GM12878 (cell line): Measurements from ENCODE around the gene OR6M1. TPM values are rescaled to one million over a fixed set of nuclear protein-coding genes. Genes with fewer than 3 reads are reported as not detected.

Experiments used
- ATAC-seq: fragments of 200-7000 bp; cut with Tn5 transposase; 3 replicates; pipeline ENCODE4 v1.9.1; 2020; ENCODE audit warnings: mild to moderate bottlenecking, moderate library complexity
- BruUV-seq: library from RNA; stranded (reverse); fragments of 400-500 nt; replicated peaks from 2 replicates; lab custom pipeline; 2021; lab: Mats Ljungman, UMichigan
- CTCF ChIA-PET: fragments of 300-600 bp; sonication (Branson Sonifier 250); formaldehyde crosslinking; extraction: SDS; loops from one replicate; lab custom pipeline; 2021; ENCODE audit warnings: inconsistent platforms; lab: Yijun Ruan, JAX
- POLR2A ChIA-PET: fragments of 350-600 bp; formaldehyde crosslinking; extraction: SDS; loops from one replicate; lab custom pipeline; 2021; ENCODE audit warnings: inconsistent platforms; lab: Charles Lee
- RAD21 ChIA-PET: fragments of 300-600 bp; sonication (Branson Sonifier 250); formaldehyde crosslinking; loops from one replicate; lab custom pipeline; 2023; ENCODE audit warnings: antibody characterized with exemption; ENCODE audit not compliant: unreplicated experiment; lab: Charles Lee
- SMC1A ChIA-PET: fragments of 300-600 bp; sonication (Branson Sonifier 250); formaldehyde crosslinking; loops from one replicate; lab custom pipeline; 2023; ENCODE audit not compliant: unreplicated experiment, uncharacterized antibody; lab: Charles Lee
- DNase-seq: peaks from one replicate; pipeline ENCODE4 v3.0.0-alpha.2; 2011; ENCODE audit warnings: low read depth, low spot score
- FAIRE-seq: peaks from 3 replicates; lab custom pipeline; 2011; peaks lifted over from hg19 to GRCh38; lab: Jason Lieb, UNC
- H2AFZ ChIP-seq: 2 replicates; pipeline ENCODE4 v1.6.0; 2011; ENCODE audit warnings: low read depth, low read length, control low read depth; ENCODE audit not compliant: control insufficient read depth
- H3K27ac ChIP-seq: 2 replicates; pipeline ENCODE4 v1.5.1; 2011; ENCODE audit warnings: control low read depth; ENCODE audit not compliant: control insufficient read depth, insufficient read depth
- H3K27me3 ChIP-seq, 2 experiments: replicated peaks in 1 of 2; 2 replicates each; pipeline versions ENCODE4 v1.6.0 to v1.6.1; 2011; ENCODE audit warnings: low read length in 1 of 2; ENCODE audit not compliant: control insufficient read depth in 2 of 2, insufficient read depth in 2 of 2
- H3K36me3 ChIP-seq, 2 experiments: 2 replicates each; pipeline ENCODE4 v1.5.1; 2011; ENCODE audit warnings: low read length in 1 of 2; ENCODE audit not compliant: control insufficient read depth in 2 of 2, insufficient read depth in 2 of 2
- H3K4me1 ChIP-seq: 2 replicates; pipeline ENCODE4 v1.6.1; 2011; ENCODE audit warnings: mild to moderate bottlenecking, low read length, moderate library complexity, mixed read lengths; ENCODE audit not compliant: control insufficient read depth, insufficient read depth
- H3K4me2 ChIP-seq: 2 replicates; pipeline ENCODE4 v1.6.0; 2011; ENCODE audit warnings: control low read depth; ENCODE audit not compliant: control insufficient read depth, insufficient read depth
- H3K4me3 ChIP-seq: fragments of 200-600 bp; sonication (generic); 2 replicates; pipeline ENCODE4 v1.5.1; 2016
- H3K79me2 ChIP-seq: 2 replicates; pipeline ENCODE4 v1.6.0; 2011; ENCODE audit warnings: low read length; ENCODE audit not compliant: control insufficient read depth, insufficient read depth
- H3K9ac ChIP-seq: 2 replicates; pipeline ENCODE4 v1.8.0; 2011; ENCODE audit warnings: low read length, control low read depth, mixed read lengths; ENCODE audit not compliant: control insufficient read depth, insufficient read depth
- H3K9me3 ChIP-seq: replicated peaks from 3 replicates; pipeline ENCODE4 v1.5.1; 2011; ENCODE audit warnings: mild to moderate bottlenecking, low read length; ENCODE audit not compliant: control insufficient read depth, insufficient read depth
- H4K20me1 ChIP-seq: 2 replicates; pipeline ENCODE4 v1.6.0; 2011; ENCODE audit not compliant: control insufficient read depth, insufficient read depth
- CHD2 ChIP-seq: IDR thresholded peaks from 2 replicates; pipeline ENCODE4 v1.6.1; 2011; ENCODE audit warnings: low read depth, low read length, improper control_type of control experiment, borderline replicate concordance
- EED ChIP-seq: sonication (generic); IDR thresholded peaks from 2 replicates; pipeline ENCODE4 v1.6.1; 2016; ENCODE audit warnings: antibody characterized with exemption, low read depth
- NR2F1 ChIP-seq: fragments of 450-650 bp; conservative IDR thresholded peaks from 2 replicates; pipeline ENCODE4 v1.6.1; 2017; ENCODE audit warnings: mild to moderate bottlenecking
- YBX1 ChIP-seq: fragments of 450-650 bp; IDR thresholded peaks from 2 replicates; pipeline ENCODE4 v1.6.1; 2016; ENCODE audit warnings: antibody characterized with exemption
- WGBS: methylation state at CpG from one replicate; pipeline ENCODE4 v1.1.6; 2016; ENCODE audit warnings: low lambda C conversion rate; ENCODE audit not compliant: insufficient replicate concordance, insufficient coverage; ENCODE audit errors: missing lambda C conversion rate; 5-methylcytosine and 5-hydroxymethylcytosine counted together
- in situ Hi-C: fragments of 300-500 bp; cut with MboI; formaldehyde crosslinking; loops from 9 replicates; pipeline ENCODE4 v1.14.3; 2018; ENCODE audit warnings: mixed read lengths
- intact Hi-C: fragments of 100-400 bp; cut with micrococcal nuclease; formaldehyde crosslinking; loops from one replicate; pipeline ENCODE4 v1.14.2; 2022; ENCODE audit not compliant: unreplicated experiment
- polyA plus RNA-seq, 11 experiments: library from polyadenylated mRNA; depleted of rRNA in 4 of 11; unstranded in 6 of 11; stranded (reverse) in 5 of 11; fragments of >200 nt; fragmentation: Nextera tagmentation in 4 of 11; fragmentation: Illumina TruSeq in 1 of 11; extraction: Ambion mirVana in 4 of 11; extraction: Trizol in 1 of 11; gene quantifications; 1 replicate in 1 of 11; 2 replicates in 10 of 11; pipeline versions ENCODE4 v1.2.1 to v1.2.3, GENCODE V29; 2011 to 2016; ENCODE audit warnings: inconsistent platforms in 2 of 11, missing spikeins in 2 of 11, low read depth in 1 of 11
- total RNA-seq, 4 experiments: library from RNA; depleted of rRNA in 3 of 4; stranded (reverse); fragments of >200 nt in 3 of 4; fragmentation: Illumina TruSeq in 1 of 4; extraction: Trizol in 1 of 4; gene quantifications; 2 replicates each; pipeline versions ENCODE4 v1.2.1 to v1.2.3, GENCODE V29; 2013 to 2021
- TF ChIP-seq, protein P1 (sequence below): fragments of 450-650 bp; IDR thresholded peaks from 2 replicates; pipeline ENCODE4 v1.6.1; 2017; ENCODE audit warnings: mild to moderate bottlenecking, low read depth, inconsistent platforms; ENCODE audit not compliant: poor library complexity, severe bottlenecking
- TF ChIP-seq, protein P2 (sequence below): fragments of 450-650 bp; conservative IDR thresholded peaks from 2 replicates; pipeline ENCODE4 v1.6.1; 2017; ENCODE audit warnings: mild to moderate bottlenecking, moderate library complexity

OR6M1 gene
- total and polyA plus RNA-seq, 10 of the 15 experiments (the other 5 are each of a cell fraction or from before 2014, with no cell fraction given) = not detected

DNA sequence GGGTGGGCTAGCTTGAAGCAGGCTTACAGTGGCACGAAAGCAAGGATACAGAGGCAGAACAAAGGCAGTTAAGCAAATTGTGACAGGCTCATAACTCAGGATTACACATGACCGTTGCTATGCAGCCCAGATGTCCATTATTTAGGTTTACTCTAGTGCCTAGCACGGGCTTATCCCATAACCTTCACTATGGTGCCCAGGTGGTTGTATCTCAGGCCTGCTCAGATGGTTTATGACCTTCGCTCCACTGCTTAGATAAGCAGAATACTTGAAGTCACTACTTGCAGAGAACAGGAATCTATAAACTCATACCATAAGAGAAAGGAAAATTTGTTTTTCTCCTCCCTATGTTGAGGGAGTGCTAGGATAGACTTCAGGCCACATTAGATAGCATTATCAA is 9.0 kb downstream of the OR6M1 start:
- CTCF ChIA-PET = no interaction called here
- Histone ChIP-seq H3K4me1 (no peaks in the 10 kb centered on the region), H3K9me3 (no peaks in the 10 kb centered on the region), H3K9ac (no peak overlapping the region), H3K4me2 (no peak overlapping the region), H4K20me1 (no peaks in the 10 kb centered on the region), H2AFZ (no peak overlapping the region), H3K27ac (no peak overlapping the region), H3K27me3 (no peaks in the 10 kb centered on the region), H3K4me3 (no peak overlapping the region), H3K36me3 (no peaks in the 10 kb centered on the region), H3K79me2 (no peaks in the 10 kb centered on the region)
- TF ChIP-seq EED (no peak), YBX1 (no peak), CHD2 (no peak), NR2F1 (no peak)
- TF ChIP-seq, protein P1, sequence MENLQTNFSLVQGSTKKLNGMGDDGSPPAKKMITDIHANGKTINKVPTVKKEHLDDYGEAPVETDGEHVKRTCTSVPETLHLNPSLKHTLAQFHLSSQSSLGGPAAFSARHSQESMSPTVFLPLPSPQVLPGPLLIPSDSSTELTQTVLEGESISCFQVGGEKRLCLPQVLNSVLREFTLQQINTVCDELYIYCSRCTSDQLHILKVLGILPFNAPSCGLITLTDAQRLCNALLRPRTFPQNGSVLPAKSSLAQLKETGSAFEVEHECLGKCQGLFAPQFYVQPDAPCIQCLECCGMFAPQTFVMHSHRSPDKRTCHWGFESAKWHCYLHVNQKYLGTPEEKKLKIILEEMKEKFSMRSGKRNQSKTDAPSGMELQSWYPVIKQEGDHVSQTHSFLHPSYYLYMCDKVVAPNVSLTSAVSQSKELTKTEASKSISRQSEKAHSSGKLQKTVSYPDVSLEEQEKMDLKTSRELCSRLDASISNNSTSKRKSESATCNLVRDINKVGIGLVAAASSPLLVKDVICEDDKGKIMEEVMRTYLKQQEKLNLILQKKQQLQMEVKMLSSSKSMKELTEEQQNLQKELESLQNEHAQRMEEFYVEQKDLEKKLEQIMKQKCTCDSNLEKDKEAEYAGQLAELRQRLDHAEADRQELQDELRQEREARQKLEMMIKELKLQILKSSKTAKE = no peak
- TF ChIP-seq, protein P2, sequence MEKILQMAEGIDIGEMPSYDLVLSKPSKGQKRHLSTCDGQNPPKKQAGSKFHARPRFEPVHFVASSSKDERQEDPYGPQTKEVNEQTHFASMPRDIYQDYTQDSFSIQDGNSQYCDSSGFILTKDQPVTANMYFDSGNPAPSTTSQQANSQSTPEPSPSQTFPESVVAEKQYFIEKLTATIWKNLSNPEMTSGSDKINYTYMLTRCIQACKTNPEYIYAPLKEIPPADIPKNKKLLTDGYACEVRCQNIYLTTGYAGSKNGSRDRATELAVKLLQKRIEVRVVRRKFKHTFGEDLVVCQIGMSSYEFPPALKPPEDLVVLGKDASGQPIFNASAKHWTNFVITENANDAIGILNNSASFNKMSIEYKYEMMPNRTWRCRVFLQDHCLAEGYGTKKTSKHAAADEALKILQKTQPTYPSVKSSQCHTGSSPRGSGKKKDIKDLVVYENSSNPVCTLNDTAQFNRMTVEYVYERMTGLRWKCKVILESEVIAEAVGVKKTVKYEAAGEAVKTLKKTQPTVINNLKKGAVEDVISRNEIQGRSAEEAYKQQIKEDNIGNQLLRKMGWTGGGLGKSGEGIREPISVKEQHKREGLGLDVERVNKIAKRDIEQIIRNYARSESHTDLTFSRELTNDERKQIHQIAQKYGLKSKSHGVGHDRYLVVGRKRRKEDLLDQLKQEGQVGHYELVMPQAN = no peak
- SMC1A ChIA-PET = no interaction called here
- DNase-seq (no peak), ATAC-seq (no peak), FAIRE-seq (no peak)
- RAD21 ChIA-PET = no interaction called here
- in situ Hi-C loops = no loop called here
- intact Hi-C loops = no loop called here
- POLR2A ChIA-PET = no interaction called here
- BruUV-seq = no TSS peak
- WGBS = 7% methylated on average over 4 of the region's 4 CpGs
